ENCODE data around the gene PPT2.

The PPT2 gene

GRCh38 chr6:32152769-32153563 is 975 bp upstream of the PPT2 start:
- peak; percentile 61 for DNase-seq

DNA sequence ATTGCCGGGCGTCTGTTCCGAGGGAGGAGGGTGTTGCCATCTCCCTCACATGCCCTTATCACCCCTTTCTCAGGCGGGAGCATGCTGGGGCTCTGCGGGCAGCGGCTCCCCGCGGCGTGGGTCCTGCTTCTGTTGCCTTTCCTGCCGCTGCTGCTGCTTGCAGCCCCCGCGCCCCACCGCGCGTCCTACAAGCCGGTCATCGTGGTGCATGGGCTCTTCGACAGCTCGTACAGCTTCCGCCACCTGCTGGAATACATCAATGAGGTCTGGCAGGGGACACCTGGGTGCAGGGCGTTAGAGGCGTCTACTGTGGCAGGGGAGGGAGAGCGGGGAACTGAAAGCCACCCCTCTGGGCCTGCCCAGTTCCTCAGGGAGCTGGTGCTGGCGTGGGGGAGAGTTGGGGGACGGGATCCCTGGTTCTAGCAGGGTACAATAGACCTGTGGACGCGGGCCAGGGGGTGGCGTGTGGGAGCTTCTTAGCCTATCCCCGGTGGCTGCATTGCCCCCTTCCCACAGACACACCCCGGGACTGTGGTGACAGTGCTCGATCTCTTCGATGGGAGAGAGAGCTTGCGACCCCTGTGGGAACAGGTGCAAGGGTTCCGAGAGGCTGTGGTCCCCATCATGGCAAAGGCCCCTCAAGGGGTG is 697 bp downstream of the PPT2 start:
- peak; percentile 81 for DNase-seq

DNA sequence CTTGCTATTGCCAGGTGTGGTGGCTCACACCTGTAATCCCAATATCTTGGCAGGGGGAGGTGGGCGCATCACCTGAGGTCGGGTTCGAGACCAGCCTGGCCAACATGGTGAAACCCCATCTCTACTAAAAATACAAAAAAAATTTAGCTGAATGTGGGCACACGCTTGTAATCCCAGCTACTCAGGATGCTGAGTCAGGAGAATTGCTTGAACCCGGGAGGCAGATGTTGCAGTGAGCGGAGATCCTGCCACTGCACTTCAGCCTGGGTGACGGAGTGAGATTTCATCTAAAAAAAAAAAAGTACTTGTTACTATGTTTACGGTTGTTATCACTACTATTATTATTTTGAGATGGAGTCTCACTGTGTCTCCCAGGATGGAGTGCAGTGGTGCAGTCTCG is 3.0 kb downstream of the PPT2 start:
- no peak for DNase-seq

DNA sequence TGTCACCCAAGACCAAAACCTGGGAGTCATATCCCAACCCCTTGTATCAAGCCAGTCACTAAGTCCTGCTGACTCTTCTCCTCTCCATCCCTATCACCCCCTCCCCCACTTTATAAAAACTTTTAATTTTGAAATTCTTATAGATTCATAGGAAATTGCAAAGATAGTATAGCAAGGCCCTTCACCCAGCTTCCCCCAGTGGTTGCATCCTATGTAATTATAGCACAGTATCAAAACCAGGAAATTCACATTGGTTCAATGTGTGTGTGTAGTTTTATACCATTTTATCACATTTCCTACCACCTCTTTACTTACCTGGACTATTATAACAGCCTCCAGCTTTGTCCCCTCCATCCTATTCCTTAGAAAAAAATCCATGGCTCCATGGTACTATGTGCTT is 4.1 kb downstream of the PPT2 start:
- DNase-seq, result no peak

- DNase-seq, result peak; percentile 31
Measured at GRCh38 chr6:32163559-32164258, 9.8 kb downstream of the PPT2 start.

DNA sequence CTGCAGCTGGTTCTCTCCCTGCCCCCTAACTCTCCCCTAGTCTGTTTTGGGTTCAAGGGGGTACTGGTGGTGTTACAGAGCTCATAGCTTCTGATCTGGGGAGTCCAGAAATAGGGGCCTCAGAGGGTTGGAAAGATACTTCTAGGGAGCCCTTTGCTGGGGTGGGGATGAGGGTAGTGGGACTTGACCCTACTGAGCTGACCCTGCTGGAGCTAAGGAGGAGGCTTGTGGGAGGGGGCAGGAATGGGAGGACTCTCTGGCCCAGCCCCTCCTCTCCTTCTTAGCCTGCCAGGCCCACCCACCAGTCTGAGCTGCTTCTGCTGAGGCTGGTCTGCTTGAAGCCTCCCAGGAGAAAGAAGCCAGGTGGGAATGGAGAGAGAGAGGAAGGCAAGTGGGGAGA is 10.4 kb downstream of the PPT2 start, which contains the start of gene EGFL8:
EGFL8 (plus strand) TSS at position 301 of the 400 bp plus-strand sequence. CDS start 1,571 bp downstream, outside the sequence.
- peak; percentile 20 for DNase-seq

- peak; percentile 27 for DNase-seq
Measured at GRCh38 chr6:32166411-32167061, 12.6 kb downstream of the PPT2 start.

DNA sequence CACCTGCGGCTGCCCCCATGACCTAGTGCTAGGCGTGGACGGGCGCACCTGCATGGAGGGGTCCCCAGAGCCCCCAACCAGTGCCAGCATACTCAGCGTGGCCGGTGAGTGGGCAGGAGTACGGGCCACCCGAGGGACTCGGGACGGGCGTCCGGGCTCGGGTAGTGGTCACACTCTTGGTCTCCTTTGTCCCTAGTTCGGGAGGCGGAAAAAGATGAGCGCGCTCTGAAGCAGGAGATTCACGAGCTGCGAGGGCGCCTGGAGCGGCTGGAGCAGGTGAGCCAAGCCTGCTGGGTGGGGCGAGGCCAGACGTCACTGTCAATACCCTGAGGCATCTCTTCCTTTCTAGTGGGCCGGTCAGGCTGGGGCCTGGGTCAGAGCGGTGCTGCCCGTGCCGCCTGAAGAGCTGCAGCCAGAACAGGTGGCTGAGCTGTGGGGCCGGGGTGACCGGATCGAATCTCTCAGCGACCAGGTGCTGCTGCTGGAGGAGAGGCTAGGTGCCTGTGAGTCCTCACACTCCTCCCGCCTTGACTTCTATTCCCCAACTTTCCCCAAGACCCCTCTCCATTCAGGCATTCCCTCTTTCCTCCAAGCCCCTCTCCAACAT is 13.3 kb downstream of the PPT2 start:
- peak; percentile 26 for DNase-seq

DNA sequence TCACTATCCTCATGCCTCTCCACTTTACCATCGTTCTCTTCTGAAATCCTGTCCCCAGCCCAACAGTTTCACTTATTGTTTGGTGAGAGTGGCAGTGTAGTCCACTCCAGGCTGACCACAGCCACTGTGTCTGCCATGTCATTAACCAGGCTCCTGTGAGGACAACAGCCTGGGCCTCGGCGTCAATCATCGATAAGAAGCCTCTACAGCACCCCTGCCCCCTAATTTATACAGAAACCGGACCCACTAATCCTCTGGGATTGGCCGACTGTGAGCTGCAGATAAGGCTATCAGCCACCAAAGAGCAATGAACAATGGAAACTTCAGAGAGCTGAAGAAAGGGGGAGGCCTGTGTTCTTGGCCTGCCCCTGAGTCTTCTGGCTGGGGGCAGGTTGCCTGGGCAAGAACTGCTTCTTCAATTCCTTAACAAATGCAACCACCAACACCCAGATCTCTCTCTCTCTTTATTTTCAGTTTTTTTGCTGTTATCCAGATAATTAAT is 13.9 kb downstream of the PPT2 start:
- no peak for DNase-seq

GRCh38 chr6:32168350-32168749 is 14.4 kb downstream of the PPT2 start:
- peak; percentile 18 for DNase-seq

DNA sequence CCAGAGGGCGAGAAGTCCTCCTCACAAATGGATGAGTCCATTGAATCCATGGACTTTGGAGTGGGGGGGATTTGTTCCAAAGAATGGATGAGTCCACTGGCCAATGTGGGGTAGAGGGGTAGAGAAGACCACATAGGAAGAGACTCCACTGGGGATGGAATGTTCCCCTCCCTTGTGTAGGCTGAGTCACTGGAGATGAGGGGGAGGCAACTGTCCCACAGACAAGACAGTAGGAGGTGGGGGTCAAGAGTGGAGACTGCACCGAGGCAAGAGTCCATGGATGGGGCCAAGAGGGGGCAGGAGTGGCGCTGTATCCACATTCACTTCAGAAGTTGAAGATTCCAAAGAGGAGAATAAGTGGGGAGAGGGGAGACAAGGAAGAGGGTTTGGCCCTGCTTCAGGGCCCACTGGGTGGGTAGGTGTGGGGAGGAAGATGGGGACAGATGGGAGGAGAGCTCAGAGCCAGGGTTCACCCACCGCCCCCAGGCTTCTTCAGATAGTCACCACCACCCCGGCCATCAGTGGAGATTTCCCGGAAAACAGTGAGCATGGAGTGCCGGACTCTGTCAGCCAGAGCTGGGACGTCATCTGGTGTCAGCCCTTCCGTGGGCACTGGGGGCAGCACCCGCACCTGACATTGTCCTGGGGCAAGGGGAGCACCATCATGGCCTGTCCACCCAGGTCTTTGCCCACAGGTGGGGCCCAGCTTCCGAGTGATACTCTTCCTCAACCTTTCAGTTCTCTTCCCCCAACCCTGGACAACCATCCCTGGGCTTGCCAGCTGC is 15.1 kb downstream of the PPT2 start:
- peak; percentile 21 for DNase-seq

DNA sequence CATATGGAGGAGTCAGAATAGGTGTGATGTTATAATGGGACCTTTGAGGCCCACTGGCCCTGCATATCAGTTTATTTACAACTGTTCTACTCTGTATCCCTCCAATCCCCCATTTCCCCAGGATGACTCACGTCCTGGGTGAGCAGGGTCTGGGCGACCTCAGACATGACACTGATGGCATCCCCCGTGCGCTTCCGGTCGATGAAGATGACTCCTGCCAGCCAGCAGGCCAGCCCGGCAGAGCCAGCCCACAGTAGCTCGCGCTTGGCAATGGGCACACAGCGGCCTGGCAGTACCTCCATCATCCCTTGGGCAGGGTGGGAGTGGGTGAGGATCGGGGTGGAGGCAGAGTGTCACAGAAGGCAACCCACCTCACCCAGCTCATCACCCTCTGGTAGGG is 16.4 kb downstream of the PPT2 start:
- DNase-seq, result no peak

DNA sequence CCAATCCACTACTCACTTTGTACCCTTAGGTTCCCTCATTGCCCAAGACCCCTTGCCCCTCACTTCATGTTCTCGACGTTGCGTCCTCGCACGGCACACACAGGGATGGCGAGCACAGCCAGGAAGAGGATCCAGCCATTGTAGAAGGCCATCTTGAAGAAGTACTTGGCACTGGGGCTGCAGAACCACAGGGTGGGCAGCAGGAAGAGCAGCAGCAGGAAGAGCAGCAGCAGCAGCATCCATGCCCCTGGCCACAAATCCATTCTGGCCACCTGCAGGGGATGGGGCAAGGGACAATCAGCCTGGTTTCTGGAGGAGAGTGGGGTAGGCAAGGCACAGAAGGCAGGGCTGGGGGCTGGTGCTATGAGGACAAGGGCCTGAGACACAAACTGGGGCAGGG is 17.3 kb downstream of the PPT2 start:
- DNase-seq, result no peak

GRCh38 chr6:32173051-32173727 is 19.2 kb downstream of the PPT2 start:
- no peak for DNase-seq

DNA sequence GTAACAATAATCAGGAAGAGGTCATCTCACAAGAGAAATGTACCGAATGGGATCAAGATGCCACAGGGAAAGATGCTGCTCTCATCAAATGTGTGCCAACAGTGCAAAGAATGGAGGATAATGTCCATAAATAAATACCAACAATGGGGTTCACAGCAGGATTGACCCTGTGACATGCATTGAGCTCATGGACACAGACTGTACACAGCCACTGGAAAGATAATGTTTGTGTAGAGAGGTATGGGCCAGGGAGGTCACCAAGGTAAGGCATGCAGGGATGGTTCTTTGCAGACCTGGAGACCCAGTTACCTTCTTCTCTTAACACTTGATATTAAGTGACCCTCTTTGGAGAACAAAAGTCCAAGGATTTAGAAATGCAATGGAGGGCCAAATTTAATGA is 20.5 kb downstream of the PPT2 start:
- DNase-seq, result no peak

- no peak for DNase-seq
Measured at GRCh38 chr6:32175322-32175710, 21.4 kb downstream of the PPT2 start.

DNA sequence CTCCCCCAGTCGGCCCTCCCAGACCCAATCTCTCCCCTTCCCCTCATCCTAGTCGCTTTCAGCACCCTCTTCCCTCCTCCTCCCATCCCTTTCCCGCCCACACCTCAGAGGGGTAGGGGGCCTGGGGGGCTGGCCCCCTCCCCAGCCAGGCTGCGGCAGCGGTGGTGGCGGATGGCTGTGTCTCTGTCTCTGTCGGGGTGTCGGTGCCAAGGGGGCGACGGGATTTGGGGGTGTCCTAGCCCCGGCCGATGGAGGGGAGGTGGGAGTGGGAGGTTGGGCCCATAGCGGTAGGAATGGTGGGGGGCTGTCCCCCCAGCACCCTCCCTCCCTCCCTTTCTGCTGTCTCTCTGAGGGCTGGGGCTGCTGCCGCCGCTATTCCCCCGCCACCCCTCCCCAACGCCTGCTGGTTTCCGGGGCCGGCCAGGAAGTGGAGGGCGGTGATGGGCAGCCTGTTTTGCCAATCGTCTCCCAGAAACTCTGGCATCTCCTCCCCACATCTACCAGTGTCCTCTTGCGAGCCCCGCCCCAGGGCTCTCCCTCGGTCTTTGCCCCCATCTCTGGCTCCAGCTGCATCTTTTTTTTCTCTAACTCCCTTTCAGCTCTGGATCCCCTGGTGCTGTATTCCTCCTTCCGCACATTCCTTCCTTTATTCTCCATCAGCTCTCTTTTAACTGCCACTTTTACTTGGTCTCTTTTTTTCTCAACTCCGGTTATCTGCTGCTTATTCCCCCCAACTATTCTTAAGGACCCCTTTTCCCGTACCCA is 22.0 kb downstream of the PPT2 start, which contains the start of gene AGPAT1:
AGPAT1 (minus strand) TSS at position 374 of the 765 bp plus-strand sequence. CDS start 4,588 bp downstream, outside the sequence.
- DNase-seq, result peak; percentile 99

DNA sequence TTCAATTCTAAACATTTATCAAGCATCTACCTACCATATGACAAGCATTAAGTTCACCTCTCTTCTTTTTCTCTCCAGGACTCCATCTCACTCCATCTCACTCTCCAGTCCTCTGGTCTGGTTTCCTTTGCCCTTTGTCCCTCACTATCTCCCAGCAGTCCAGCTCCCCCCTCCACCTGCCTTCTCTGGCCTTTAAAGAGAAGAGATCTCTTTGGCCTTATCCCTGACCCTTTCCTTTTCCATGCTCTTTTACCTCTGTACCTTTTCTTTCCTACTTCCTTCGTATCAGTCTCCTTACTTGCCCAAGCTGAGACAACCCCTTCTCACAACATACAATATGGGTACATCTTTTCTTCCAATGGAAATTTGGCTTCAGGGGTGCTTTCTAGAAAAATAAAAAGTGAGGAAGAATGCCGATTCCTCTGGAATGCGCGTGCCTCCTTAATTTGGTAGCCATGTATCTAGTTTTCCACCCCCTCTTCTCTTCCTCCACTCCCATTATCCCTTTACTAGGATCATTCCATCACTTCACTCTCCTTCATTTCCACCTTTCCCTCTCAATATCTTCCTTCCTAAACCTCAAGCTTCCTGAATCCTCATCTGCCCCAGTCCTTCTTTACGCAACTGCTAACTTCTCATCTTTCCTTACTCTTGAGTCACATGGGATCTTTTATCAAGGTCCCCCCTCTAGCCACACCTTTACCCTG is 22.7 kb downstream of the PPT2 start:
- DNase-seq, result peak; percentile 15

GRCh38 chr6:32177183-32177787 is 23.3 kb downstream of the PPT2 start:
- no peak for DNase-seq
